Epithelial cell of umbilical artery (primary cell): ENCODE data around the gene BTBD16. TPM values are rescaled to one million over a fixed set of nuclear protein-coding genes. Genes with fewer than 3 reads are reported as not detected.

Experiments
- total RNA-seq: library from RNA; depleted of rRNA; stranded (reverse); fragments of >200 nt; gene quantifications from 2 replicates; pipeline ENCODE4 v1.2.3, GENCODE V29; 2014

BTBD16 gene
- total RNA-seq = not detected in 2 replicates

DNA sequence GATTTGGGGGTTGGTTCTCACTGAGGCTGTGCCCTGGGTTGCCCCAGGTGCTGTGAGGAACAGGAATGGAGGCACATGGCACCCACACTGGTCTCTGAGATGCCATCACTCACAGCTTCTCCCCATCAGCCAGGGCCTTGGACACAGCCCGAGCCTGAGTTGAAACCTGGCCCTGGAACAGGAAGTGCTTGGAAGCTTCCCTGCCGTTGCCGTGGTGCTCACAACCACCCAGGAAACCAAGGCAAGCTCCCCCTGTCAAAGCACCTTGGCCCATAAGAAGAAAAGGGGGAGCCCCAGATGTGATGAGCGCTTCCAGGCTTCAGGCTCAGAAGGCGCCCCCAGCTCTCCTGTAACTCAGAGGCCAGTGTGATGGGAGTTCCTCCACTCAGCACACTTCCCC lies at the start of gene BTBD16:
BTBD16 (plus strand) TSS at position 221 of the 400 bp plus-strand sequence. CDS start 3,786 bp downstream, outside the sequence.

DNA sequence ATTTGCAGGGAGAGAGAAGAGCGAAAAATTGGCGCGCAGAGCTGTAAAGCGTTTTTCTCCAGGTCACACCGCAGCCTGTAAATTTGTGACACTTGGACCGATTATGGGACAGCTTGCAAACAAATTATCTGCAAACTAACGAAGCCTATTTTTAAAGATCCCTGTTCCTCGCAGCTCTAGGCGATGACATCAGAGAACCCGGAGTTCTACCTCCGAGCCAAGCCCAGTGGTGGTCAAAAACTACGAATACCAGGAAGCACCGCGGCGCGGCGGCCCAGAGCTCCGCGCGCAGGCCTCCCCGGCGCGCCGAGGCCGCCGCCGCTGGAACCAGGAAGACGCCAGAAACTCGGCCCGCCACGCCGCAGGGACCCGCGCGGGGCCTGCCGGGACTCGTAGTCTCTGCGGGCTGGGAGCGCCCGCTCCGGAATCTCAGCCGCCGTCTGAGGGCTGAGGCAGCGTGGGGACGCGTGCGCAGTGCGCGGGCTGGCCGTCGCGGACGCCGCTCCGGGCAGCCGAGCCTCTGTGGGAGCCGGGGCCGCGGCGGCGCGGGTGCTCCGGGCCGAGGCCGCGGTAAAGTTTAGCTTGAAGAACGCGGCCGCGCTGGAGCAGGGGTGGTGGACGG lies 103.3 kb downstream of the BTBD16 start, which contains the start of gene PLEKHA1:
PLEKHA1 (plus strand) TSS at position 472 of the 622 bp plus-strand sequence. CDS start 18,493 bp downstream, outside the sequence.

Other genes starting within 250 kb of the BTBD16 start
- gene PLEKHA1, start 103.4 kb downstream of the BTBD16 start, total RNA-seq = 24.0 and 34.0 TPM in 2 replicates
- gene ARMS2, start 183.4 kb downstream of the BTBD16 start, total RNA-seq = 0.65 TPM in 1 of 2 replicates, not detected in the other
- 31.6 and 93.9 TPM in 2 replicates for gene HTRA1, start 190.3 kb downstream of the BTBD16 start, total RNA-seq